Suprapubic skin (tissue), 3 donors: Measurements from ENCODE around the gene CFD.

Experiments
- POLR2AphosphoS5 ChIP-seq, 3 donors: sonication (generic); formaldehyde crosslinking; IDR thresholded peaks; one replicate each; pipeline ENCODE4 v1.6.1; 2017; ENCODE audit warnings: antibody characterized with exemption in 3 of 3
- TF ChIP-seq, protein P1 (sequence below), 2 donors: fragments of 200-600 bp in 1 of 2; fragments of 450-650 bp in 1 of 2; sonication (generic) in 1 of 2; IDR thresholded peaks; one replicate each; pipeline ENCODE4 v1.5.1; 2016 to 2019; ENCODE audit warnings: antibody characterized with exemption in 2 of 2, mild to moderate bottlenecking in 1 of 2, moderate library complexity in 1 of 2

DNA sequence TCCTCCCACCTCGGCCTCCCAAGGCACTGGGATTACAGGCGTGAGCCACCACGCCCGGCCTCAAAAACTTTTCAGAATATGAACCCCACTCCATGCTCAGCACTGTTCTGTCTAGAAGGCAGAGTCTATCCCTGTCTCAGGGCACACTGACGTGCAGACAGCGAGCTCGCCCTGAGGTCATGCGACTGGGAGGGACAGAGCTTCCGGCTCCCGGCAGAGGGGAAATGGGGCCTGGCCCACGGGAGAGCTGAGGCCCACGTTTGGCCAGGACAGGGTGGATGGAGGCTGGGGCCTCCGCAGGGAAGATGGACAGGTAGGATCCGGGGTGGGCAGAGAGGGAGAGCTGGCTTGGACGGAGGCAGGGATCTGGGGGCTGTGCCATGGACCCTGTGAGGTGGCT lies 34.6 kb upstream of the CFD start:
- TF ChIP-seq POLR2AphosphoS5 (IDR thresholded peaks at IDR 0.05), result no peak
- TF ChIP-seq, protein P1, sequence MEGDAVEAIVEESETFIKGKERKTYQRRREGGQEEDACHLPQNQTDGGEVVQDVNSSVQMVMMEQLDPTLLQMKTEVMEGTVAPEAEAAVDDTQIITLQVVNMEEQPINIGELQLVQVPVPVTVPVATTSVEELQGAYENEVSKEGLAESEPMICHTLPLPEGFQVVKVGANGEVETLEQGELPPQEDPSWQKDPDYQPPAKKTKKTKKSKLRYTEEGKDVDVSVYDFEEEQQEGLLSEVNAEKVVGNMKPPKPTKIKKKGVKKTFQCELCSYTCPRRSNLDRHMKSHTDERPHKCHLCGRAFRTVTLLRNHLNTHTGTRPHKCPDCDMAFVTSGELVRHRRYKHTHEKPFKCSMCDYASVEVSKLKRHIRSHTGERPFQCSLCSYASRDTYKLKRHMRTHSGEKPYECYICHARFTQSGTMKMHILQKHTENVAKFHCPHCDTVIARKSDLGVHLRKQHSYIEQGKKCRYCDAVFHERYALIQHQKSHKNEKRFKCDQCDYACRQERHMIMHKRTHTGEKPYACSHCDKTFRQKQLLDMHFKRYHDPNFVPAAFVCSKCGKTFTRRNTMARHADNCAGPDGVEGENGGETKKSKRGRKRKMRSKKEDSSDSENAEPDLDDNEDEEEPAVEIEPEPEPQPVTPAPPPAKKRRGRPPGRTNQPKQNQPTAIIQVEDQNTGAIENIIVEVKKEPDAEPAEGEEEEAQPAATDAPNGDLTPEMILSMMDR (IDR thresholded peaks at IDR 0.05), result no peak
